ENCODE data around the gene ECT2.

ECT2 gene

DNA sequence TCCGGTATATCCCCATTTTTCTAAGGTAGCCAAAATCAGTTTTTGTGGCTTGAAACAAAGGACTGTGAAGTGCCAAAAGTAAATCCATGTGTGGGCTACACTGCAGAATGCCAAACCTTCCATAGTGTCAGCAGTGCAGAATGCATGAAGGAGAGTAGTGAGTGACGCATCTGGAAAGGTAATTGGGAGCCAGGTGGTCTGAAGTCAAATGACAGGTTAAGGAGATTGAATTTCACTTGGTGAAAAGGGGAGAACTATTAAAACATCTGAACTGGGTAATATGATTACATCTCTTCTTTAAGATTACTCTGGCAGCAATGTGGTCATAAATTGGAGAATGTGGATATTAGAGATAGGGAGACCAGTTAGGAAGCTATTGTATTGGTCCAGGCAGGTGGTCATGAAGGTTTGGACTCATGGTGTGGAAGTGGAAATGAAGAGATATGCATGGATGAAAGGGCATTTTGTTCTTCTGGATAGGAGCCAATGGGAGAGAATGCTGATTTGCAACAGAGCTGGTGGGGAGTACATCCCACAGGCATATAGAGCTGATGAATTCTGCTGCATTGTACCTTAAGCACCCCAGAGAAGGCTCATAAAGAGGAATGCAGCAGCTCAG is 118.2 kb downstream of the ECT2 start:
- WGBS (ENCODE audit: insufficient coverage), result no CpG with 5 or more reads among the region's 2 CpGs
- Histone ChIP-seq H3K27ac (ENCODE audit: insufficient read depth in 1 of 2, low read depth in 1 of 2, low read length in 2 of 2, poor library complexity in 1 of 2, severe bottlenecking in 2 of 2) (no peak overlapping the region), H3K4me3 (ENCODE audit: control insufficient read depth in 1 of 7, extremely low read depth in 1 of 7, insufficient read depth in 4 of 7, low read depth in 2 of 7, low read length in 6 of 7) (no peak overlapping the region), H3K27me3 (replicated peaks in 2 of 5; ENCODE audit: control insufficient read depth in 4 of 5, insufficient read depth in 5 of 5, low read length in 4 of 5) (no peaks in the 10 kb centered on the region), H3K4me1 (ENCODE audit: control extremely low read depth in 1 of 4, control insufficient read depth in 4 of 4, insufficient read depth in 4 of 4, low read length in 3 of 4) (peaks cover 0 to 16% (median 7%) of the 10 kb centered on the region in 4 experiments), H3K36me3 (ENCODE audit: control insufficient read depth in 4 of 4, insufficient read depth in 4 of 4, low read length in 3 of 4) (no peaks in the 10 kb centered on the region), H3K9me3 (ENCODE audit: control extremely low read depth in 1 of 5, control insufficient read depth in 4 of 5, insufficient read depth in 2 of 5, low read depth in 1 of 5, low read length in 4 of 5) (no peaks in the 10 kb centered on the region)
- no peak for DNase-seq
- POLR2A ChIA-PET, result no interaction called here
- CTCF ChIA-PET, result interaction anchor here (1.4 kb wide), 1 partner anchor 13 kb away, joined by 3 read pairs; no protein-coding TSS in a partner anchor

DNA sequence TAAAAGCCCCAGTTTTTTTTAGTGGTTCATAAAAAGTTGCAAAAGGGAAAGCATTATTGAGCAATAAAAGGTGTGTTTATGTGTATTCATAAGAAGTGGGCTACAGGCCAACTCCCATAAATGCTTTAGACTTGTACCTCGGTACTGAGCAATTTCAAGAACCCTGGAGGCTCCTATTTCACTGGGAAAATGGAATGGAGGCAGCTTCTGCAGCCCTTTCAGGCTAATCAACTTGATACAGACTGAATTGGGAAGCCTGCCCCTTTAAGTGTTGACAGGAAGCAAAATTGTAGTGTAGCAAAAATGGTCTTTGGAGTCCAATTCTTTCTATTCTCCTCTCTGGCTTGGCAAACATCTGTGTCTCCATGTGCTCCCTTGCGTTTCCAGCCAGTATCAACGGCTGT is 118.8 kb downstream of the ECT2 start:
- Histone ChIP-seq H3K27ac (ENCODE audit: insufficient read depth in 1 of 2, low read depth in 1 of 2, low read length in 2 of 2, poor library complexity in 1 of 2, severe bottlenecking in 2 of 2) (no peak overlapping the region), H3K9me3 (ENCODE audit: control extremely low read depth in 1 of 5, control insufficient read depth in 4 of 5, insufficient read depth in 2 of 5, low read depth in 1 of 5, low read length in 4 of 5) (no peaks in the 10 kb centered on the region), H3K36me3 (ENCODE audit: control insufficient read depth in 4 of 4, insufficient read depth in 4 of 4, low read length in 3 of 4) (no peaks in the 10 kb centered on the region), H3K4me1 (ENCODE audit: control extremely low read depth in 1 of 4, control insufficient read depth in 4 of 4, insufficient read depth in 4 of 4, low read length in 3 of 4) (peaks cover 0 to 16% (median 7%) of the 10 kb centered on the region in 4 experiments), H3K27me3 (replicated peaks in 2 of 5; ENCODE audit: control insufficient read depth in 4 of 5, insufficient read depth in 5 of 5, low read length in 4 of 5) (no peaks in the 10 kb centered on the region), H3K4me3 (ENCODE audit: control insufficient read depth in 1 of 7, extremely low read depth in 1 of 7, insufficient read depth in 4 of 7, low read depth in 2 of 7, low read length in 6 of 7) (no peak overlapping the region)
- peak in 1 of 3 donors; percentile 10 for DNase-seq
- WGBS (ENCODE audit: insufficient coverage), result 83% methylated on average over 2 of the region's 3 CpGs
- ChIA-PET CTCF (interaction anchor here (1.4 kb wide), 1 partner anchor 14 kb away, joined by 3 read pairs; no protein-coding TSS in a partner anchor), POLR2A (no interaction called here)

DNA sequence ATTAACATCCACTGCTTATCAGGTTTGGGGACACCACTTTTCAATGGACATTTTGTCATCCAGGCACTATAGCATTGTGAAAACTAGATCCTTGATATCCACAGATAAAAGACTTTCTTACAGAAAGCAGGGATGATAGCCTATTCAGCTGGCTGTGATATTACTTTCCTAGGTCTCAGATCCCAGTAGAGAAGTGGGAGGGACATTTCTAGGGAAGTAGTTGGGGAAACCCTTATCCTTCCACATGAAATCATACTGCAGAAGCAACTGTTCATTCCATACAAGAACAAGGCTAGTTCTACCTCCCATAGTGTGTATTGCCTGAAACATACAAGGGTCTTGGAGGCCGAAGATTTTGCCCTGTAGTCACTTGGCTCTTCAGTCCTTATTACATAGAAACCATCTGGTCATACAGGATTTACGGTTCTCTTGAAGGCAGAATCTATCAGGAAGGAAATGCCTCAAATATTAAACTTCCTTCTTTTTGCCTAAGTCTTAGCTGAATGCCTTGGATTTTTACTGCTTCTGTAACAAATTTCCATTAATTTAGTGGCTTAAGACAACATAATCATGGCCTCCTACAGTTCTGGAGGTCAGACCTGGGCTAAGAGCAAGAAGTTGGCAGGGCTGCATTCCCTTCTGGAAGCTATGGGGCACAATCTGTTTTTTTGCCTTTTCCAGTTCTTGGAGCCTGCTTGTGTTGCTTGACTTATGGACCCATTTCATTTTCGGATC is 119.4 kb downstream of the ECT2 start:
- peak in 1 of 3 donors; percentile 10 for DNase-seq
- peaks cover 0 to 16% (median 7%) of the 10 kb centered on the region in 4 experiments for H3K4me1 ChIP-seq (ENCODE audit: control extremely low read depth in 1 of 4, control insufficient read depth in 4 of 4, insufficient read depth in 4 of 4, low read length in 3 of 4)
- ChIA-PET CTCF (no interaction called here), POLR2A (no interaction called here)
- no peak overlapping the region for H3K4me3 ChIP-seq (ENCODE audit: control insufficient read depth in 1 of 7, extremely low read depth in 1 of 7, insufficient read depth in 4 of 7, low read depth in 2 of 7, low read length in 6 of 7)
- no peak overlapping the region for H3K27ac ChIP-seq (ENCODE audit: insufficient read depth in 1 of 2, low read depth in 1 of 2, low read length in 2 of 2, poor library complexity in 1 of 2, severe bottlenecking in 2 of 2)
- no peaks in the 10 kb centered on the region for H3K27me3 ChIP-seq (replicated peaks in 2 of 5; ENCODE audit: control insufficient read depth in 4 of 5, insufficient read depth in 5 of 5, low read length in 4 of 5)
- WGBS (ENCODE audit: insufficient coverage), result 30% methylated on average over 3 of the region's 3 CpGs
- no peaks in the 10 kb centered on the region for H3K36me3 ChIP-seq (ENCODE audit: control insufficient read depth in 4 of 4, insufficient read depth in 4 of 4, low read length in 3 of 4)
- no peaks in the 10 kb centered on the region for H3K9me3 ChIP-seq (ENCODE audit: control extremely low read depth in 1 of 5, control insufficient read depth in 4 of 5, insufficient read depth in 2 of 5, low read depth in 1 of 5, low read length in 4 of 5)
